Panc1 (cell line): ENCODE results near the gene RBM5. TPM values are rescaled to one million over a fixed set of nuclear protein-coding genes. Genes with fewer than 3 reads are reported as not detected.

Source experiments
- ATAC-seq: fragments of 200-7000 bp; cut with Tn5 transposase; 2 replicates; pipeline ENCODE4 v1.9.1; 2020; ENCODE audit warnings: mild to moderate bottlenecking, moderate library complexity
- BruUV-seq: library from RNA; stranded (reverse); fragments of 400-500 nt; replicated peaks from 2 replicates; lab custom pipeline; 2021; lab: Mats Ljungman, UMichigan
- CTCF ChIA-PET: fragments of 300-600 bp; sonication (Branson Sonifier 250); formaldehyde crosslinking; loops from one replicate; lab custom pipeline; 2022; ENCODE audit warnings: antibody characterized with exemption; lab: Charles Lee
- POLR2A ChIA-PET: fragments of 300-600 bp; sonication (Branson Sonifier 250); formaldehyde crosslinking; loops from one replicate; lab custom pipeline; 2022; ENCODE audit warnings: antibody characterized with exemption; lab: Charles Lee
- DNase-seq: peaks from one replicate; pipeline ENCODE4 v3.0.0-alpha.2; 2010; ENCODE audit warnings: low read depth, low spot score
- H3K27ac ChIP-seq: 2 replicates; pipeline ENCODE4 v1.5.1; 2011; ENCODE audit warnings: mild to moderate bottlenecking, low read length, inconsistent platforms
- H3K27me3 ChIP-seq: fragments of 200-500 bp; sonication (Bioruptor generic); 2 replicates; pipeline ENCODE4 v1.6.0; 2014; ENCODE audit warnings: low read length, inconsistent platforms; ENCODE audit not compliant: control insufficient read depth, insufficient read depth
- H3K36me3 ChIP-seq: fragments of 200-500 bp; sonication (Bioruptor generic); 2 replicates; pipeline ENCODE4 v1.5.1; 2014; ENCODE audit warnings: inconsistent platforms, mild to moderate bottlenecking, low read length, moderate library complexity; ENCODE audit not compliant: control insufficient read depth, insufficient read depth
- H3K4me1 ChIP-seq: 2 replicates; pipeline ENCODE4 v1.5.1; 2011; ENCODE audit warnings: inconsistent platforms, mild to moderate bottlenecking, low read length, moderate library complexity; ENCODE audit not compliant: control insufficient read depth, insufficient read depth
- H3K4me3 ChIP-seq, 2 experiments: 2 replicates each; pipeline ENCODE4 v1.5.1; 2011 to 2012; ENCODE audit warnings: low read depth in 2 of 2, low read length in 2 of 2, mild to moderate bottlenecking in 2 of 2, inconsistent platforms in 1 of 2, moderate library complexity in 1 of 2
- H3K9me3 ChIP-seq: fragments of 200-500 bp; sonication (Bioruptor generic); 2 replicates; pipeline ENCODE4 v1.5.1; 2014; ENCODE audit warnings: low read depth, mild to moderate bottlenecking, inconsistent platforms, low read length, moderate library complexity; ENCODE audit not compliant: control insufficient read depth, insufficient read depth
- POLR2AphosphoS5 ChIP-seq: IDR thresholded peaks from 2 replicates; pipeline ENCODE4 v1.6.1; 2012; ENCODE audit warnings: mild to moderate bottlenecking, low read depth, low read length, moderate library complexity
- SIN3A ChIP-seq: IDR thresholded peaks from 2 replicates; pipeline ENCODE4 v1.6.1; 2012; ENCODE audit warnings: low read depth, mild to moderate bottlenecking, low read length, moderate library complexity, borderline replicate concordance; ENCODE audit not compliant: insufficient read depth
- TCF7L2 ChIP-seq: IDR thresholded peaks from 2 replicates; pipeline ENCODE4 v1.6.1; 2011; ENCODE audit warnings: mild to moderate bottlenecking, low read depth, low read length, inconsistent platforms
- in situ Hi-C: cut with HindIII; loops from 2 replicates; pipeline ENCODE4 v1.10.0; 2016; ENCODE audit warnings: low sequenced_read_pairs, low pct_unique_long_range_greater_than_20kb
- intact Hi-C: fragments of 100-400 bp; cut with micrococcal nuclease; formaldehyde crosslinking; loops from one replicate; pipeline ENCODE4 v1.10.0; 2022; ENCODE audit not compliant: unreplicated experiment
- total RNA-seq: library from RNA; stranded (reverse); gene quantifications from one replicate; pipeline ENCODE4 v1.2.1, GENCODE V29; 2021; ENCODE audit not compliant: unreplicated experiment
- TF ChIP-seq, protein P1 (sequence below): fragments of 450-650 bp; IDR thresholded peaks from 2 replicates; pipeline ENCODE4 v1.5.1; 2017; ENCODE audit warnings: mild to moderate bottlenecking
- TF ChIP-seq, protein P2 (sequence below), 2 experiments: IDR thresholded peaks; 2 replicates each; pipeline ENCODE4 v1.6.1; 2011 to 2012; ENCODE audit warnings: low read depth in 2 of 2, control low read depth in 1 of 2, low read length in 1 of 2, mild to moderate bottlenecking in 1 of 2, moderate library complexity in 1 of 2; ENCODE audit not compliant: insufficient read depth in 1 of 2

The RBM5 gene
- total RNA-seq, 1 experiment from 2014 or later, result 86.6 TPM

- intact Hi-C loops, result no loop called here
- POLR2A ChIA-PET, result no interaction called here
- Histone ChIP-seq H3K9me3 (no peaks in the 10 kb centered on the region), H3K4me3 (no peak overlapping the region), H3K27ac (no peak overlapping the region), H3K36me3 (peaks cover 46% of the 10 kb centered on the region), H3K4me1 (no peaks in the 10 kb centered on the region), H3K27me3 (no peaks in the 10 kb centered on the region)
- DNase-seq (no peak), ATAC-seq (no peak)
- in situ Hi-C loops, result no loop called here
- TF ChIP-seq, protein P1, sequence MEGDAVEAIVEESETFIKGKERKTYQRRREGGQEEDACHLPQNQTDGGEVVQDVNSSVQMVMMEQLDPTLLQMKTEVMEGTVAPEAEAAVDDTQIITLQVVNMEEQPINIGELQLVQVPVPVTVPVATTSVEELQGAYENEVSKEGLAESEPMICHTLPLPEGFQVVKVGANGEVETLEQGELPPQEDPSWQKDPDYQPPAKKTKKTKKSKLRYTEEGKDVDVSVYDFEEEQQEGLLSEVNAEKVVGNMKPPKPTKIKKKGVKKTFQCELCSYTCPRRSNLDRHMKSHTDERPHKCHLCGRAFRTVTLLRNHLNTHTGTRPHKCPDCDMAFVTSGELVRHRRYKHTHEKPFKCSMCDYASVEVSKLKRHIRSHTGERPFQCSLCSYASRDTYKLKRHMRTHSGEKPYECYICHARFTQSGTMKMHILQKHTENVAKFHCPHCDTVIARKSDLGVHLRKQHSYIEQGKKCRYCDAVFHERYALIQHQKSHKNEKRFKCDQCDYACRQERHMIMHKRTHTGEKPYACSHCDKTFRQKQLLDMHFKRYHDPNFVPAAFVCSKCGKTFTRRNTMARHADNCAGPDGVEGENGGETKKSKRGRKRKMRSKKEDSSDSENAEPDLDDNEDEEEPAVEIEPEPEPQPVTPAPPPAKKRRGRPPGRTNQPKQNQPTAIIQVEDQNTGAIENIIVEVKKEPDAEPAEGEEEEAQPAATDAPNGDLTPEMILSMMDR, result no peak
- TF ChIP-seq TCF7L2 (no peak), POLR2AphosphoS5 (no peak), SIN3A (no peak)
- TF ChIP-seq, protein P2, sequence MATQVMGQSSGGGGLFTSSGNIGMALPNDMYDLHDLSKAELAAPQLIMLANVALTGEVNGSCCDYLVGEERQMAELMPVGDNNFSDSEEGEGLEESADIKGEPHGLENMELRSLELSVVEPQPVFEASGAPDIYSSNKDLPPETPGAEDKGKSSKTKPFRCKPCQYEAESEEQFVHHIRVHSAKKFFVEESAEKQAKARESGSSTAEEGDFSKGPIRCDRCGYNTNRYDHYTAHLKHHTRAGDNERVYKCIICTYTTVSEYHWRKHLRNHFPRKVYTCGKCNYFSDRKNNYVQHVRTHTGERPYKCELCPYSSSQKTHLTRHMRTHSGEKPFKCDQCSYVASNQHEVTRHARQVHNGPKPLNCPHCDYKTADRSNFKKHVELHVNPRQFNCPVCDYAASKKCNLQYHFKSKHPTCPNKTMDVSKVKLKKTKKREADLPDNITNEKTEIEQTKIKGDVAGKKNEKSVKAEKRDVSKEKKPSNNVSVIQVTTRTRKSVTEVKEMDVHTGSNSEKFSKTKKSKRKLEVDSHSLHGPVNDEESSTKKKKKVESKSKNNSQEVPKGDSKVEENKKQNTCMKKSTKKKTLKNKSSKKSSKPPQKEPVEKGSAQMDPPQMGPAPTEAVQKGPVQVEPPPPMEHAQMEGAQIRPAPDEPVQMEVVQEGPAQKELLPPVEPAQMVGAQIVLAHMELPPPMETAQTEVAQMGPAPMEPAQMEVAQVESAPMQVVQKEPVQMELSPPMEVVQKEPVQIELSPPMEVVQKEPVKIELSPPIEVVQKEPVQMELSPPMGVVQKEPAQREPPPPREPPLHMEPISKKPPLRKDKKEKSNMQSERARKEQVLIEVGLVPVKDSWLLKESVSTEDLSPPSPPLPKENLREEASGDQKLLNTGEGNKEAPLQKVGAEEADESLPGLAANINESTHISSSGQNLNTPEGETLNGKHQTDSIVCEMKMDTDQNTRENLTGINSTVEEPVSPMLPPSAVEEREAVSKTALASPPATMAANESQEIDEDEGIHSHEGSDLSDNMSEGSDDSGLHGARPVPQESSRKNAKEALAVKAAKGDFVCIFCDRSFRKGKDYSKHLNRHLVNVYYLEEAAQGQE (IDR thresholded peaks at IDR 0.05; ENCODE audit: insufficient read depth in 1 of 2, low read depth in 2 of 2, low read length in 1 of 2), result no peak
- CTCF ChIA-PET, result no interaction called here
- no TSS peak for BruUV-seq
These were observed 12.5 kb downstream of the RBM5 start for GRCh38 chr3:50100956-50101845.

- in situ Hi-C loops (no loop called here), intact Hi-C loops (no loop called here)
- Histone ChIP-seq H3K36me3 (peaks cover 54% of the 10 kb centered on the region), H3K9me3 (no peaks in the 10 kb centered on the region), H3K27ac (no peak overlapping the region), H3K27me3 (no peaks in the 10 kb centered on the region), H3K4me1 (no peaks in the 10 kb centered on the region), H3K4me3 (no peak overlapping the region)
- no TSS peak for BruUV-seq
- ChIA-PET POLR2A (interaction anchor here (0.7 kb wide), 1 partner anchor 217 kb away, joined by 3 read pairs; no protein-coding TSS in a partner anchor), CTCF (no interaction called here)
- no peak for ATAC-seq
- no peak for DNase-seq
- TF ChIP-seq, protein P2 (IDR thresholded peaks at IDR 0.05; ENCODE audit: insufficient read depth in 1 of 2, low read depth in 2 of 2, low read length in 1 of 2), result no peak
- TF ChIP-seq, protein P1, result no peak
- no peak for TF ChIP-seq TCF7L2
- TF ChIP-seq SIN3A, result no peak
- no peak for TF ChIP-seq POLR2AphosphoS5
These were observed 13.8 kb downstream of the RBM5 start for GRCh38 chr3:50102558-50102957.
